ENCODE data around the gene SH3D21. TPM values are rescaled to one million over a fixed set of nuclear protein-coding genes. Genes with fewer than 3 reads are reported as not detected.

Gene SH3D21
- total and polyA plus RNA-seq, 11 donors = 0.38 to 3.1 (median 1.4) TPM

- DNase-seq (no peak), ATAC-seq (no peak)
- Histone ChIP-seq H3K36me3 (peaks cover 0 to 4% (median 0%) of the 10 kb centered on the region in 9 donors), H3K27ac (no peak overlapping the region), H3K4me3 (no peak overlapping the region), H3K9me3 (no peaks in the 10 kb centered on the region), H3K4me1 (peaks cover under 1 to 45% (median 29%) of the 10 kb centered on the region in 12 donors), H3K27me3 (no peaks in the 10 kb centered on the region)
- TF ChIP-seq POLR2A (IDR thresholded peaks at IDR 0.05) (no peak), CTCF (IDR thresholded peaks at IDR 0.05) (no peak)
- WGBS, 4 donors = 58 to 67% (median 64%) methylated on average over 6 of the region's 6 CpGs
- intact Hi-C loops (cut with DNase I) = loop anchor here in 1 of 10 donors (5.0 kb wide), 1 partner anchor 41 kb away; no protein-coding TSS in a partner anchor
These were observed 20.3 kb downstream of the SH3D21 start for GRCh38 chr1:36326499-36326898.

- Histone ChIP-seq H3K4me1 (peaks cover 0 to 35% (median 20%) of the 10 kb centered on the region in 12 donors), H3K9me3 (no peaks in the 10 kb centered on the region), H3K4me3 (no peak overlapping the region), H3K36me3 (no peaks in the 10 kb centered on the region), H3K27me3 (no peaks in the 10 kb centered on the region), H3K27ac (no peak overlapping the region)
- TF ChIP-seq POLR2A (IDR thresholded peaks at IDR 0.05) (no peak), CTCF (IDR thresholded peaks at IDR 0.05) (no peak)
- no peak for ATAC-seq
- WGBS, 4 donors = 92 to 96% (median 96%) methylated on average over 8 to 9 of the region's 9 CpGs
- no peak for DNase-seq
- intact Hi-C loops (cut with DNase I) = loop anchor here in 1 of 10 donors (5.0 kb wide), 1 partner anchor 40 kb away; no protein-coding TSS in a partner anchor
These were observed 21.4 kb downstream of the SH3D21 start for GRCh38 chr1:36327421-36328087.

- intact Hi-C loops (cut with DNase I) = loop anchor here in 1 of 10 donors (5.0 kb wide), 1 partner anchor 39 kb away; no protein-coding TSS in a partner anchor
- ATAC-seq = no peak
These were observed 21.9 kb downstream of the SH3D21 start for GRCh38 chr1:36328088-36328480.

More at GRCh38 chr1:36328088-36328480, 21.9 kb downstream of the SH3D21 start:
- H3K4me3 ChIP-seq = no peak overlapping the region
- no peak overlapping the region for H3K27ac ChIP-seq
- TF ChIP-seq CTCF (IDR thresholded peaks at IDR 0.05) (no peak), POLR2A (IDR thresholded peaks at IDR 0.05) (no peak)
- DNase-seq = no peak
- WGBS, 4 donors = 85 to 98% (median 91%) methylated on average over 6 of the region's 6 CpGs
- no peaks in the 10 kb centered on the region for H3K36me3 ChIP-seq
- H3K27me3 ChIP-seq = no peaks in the 10 kb centered on the region
- peaks cover 0 to 32% (median 19%) of the 10 kb centered on the region in 12 donors for H3K4me1 ChIP-seq
- H3K9me3 ChIP-seq = no peaks in the 10 kb centered on the region
